ENCODE data around the gene MSANTD2.
A peak's percentile ranks its signal among the peaks of the same experiment; 100 is the strongest.

Gene MSANTD2

DNA sequence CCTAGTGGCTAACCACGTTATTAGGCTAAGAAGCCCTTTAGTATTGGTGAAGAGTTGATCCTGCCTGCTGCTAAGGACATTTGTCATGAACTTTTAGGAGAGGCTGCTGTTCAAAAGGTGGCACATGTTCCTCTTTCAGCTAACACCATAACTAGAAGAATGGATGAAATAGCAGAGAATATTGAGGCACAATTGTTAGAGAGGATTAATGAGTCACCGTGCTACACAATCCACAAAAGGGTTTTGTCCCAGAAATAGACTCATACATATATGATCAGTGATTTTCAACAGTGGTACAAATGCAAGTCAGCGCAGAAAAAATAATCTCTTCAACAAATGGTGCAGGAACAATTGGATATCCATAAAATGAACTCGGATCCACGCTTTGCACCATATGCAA lies 7.0 kb upstream of the MSANTD2 start:
- Mint-ChIP-seq H3K4me3 (no peak overlapping the region), H3K27me3 (peaks cover 3 to 22% of the 10 kb centered on the region in 2 donors), H3K4me1 (no peaks in the 10 kb centered on the region), H3K9me3 (no peaks in the 10 kb centered on the region), H3K27ac (no peak overlapping the region), H3K36me3 (peaks cover 14 to 24% of the 10 kb centered on the region in 2 donors)
- no peak for DNase-seq
- no peak for ATAC-seq (replicated peaks)

GRCh38 chr11:124804884-124805283 lies 4.7 kb upstream of the MSANTD2 start:
- Mint-ChIP-seq H3K9me3 (no peaks in the 10 kb centered on the region), H3K27me3 (peaks cover 3 to 14% of the 10 kb centered on the region in 2 donors), H3K4me1 (no peaks in the 10 kb centered on the region), H3K4me3 (no peak overlapping the region), H3K27ac (no peak overlapping the region), H3K36me3 (peaks cover 14 to 24% of the 10 kb centered on the region in 2 donors)
- ATAC-seq (replicated peaks) (no peak), DNase-seq (no peak)

DNA sequence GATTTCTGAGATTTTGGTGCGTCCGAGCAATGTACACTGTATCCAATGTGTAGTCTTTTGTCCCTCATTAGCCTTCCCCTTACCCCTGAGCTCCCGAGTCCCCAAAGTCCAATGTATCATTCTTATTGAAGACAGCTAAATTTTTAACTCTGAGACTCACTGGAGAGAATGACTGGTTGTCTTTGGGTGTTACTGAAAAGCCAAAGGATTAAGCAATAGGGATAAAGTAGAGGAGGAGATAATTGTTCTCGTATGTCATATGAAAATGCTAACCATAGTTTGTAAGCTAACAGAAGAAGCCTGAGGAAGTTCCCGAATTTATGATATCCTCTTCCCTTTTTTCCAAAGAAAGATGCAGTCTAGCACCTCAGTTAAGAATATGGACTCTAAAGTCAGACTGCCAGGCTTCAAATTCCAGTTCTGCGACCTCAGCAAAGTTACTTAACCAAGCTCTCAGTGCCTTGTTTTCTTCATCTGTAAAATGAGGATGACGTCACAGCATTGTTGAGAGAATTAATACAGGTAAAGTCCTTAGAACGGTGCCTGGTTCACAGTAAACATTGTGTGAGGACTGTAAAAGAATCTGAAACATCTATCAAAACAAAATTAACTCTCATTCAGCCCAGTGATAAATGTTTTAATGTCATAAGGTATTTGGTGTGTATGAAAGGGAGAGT lies 1.6 kb upstream of the MSANTD2 start:
- ATAC-seq (replicated peaks) (no peak), DNase-seq (no peak)
- peaks cover 9 to 17% of the 10 kb centered on the region in 2 donors for H3K4me1 Mint-ChIP-seq
- peak overlapping the region; percentile 9 for H3K27ac Mint-ChIP-seq
- H3K9me3 Mint-ChIP-seq, result no peaks in the 10 kb centered on the region
- H3K36me3 Mint-ChIP-seq, result peaks cover 4 to 13% of the 10 kb centered on the region in 2 donors
- H3K4me3 Mint-ChIP-seq, result no peak overlapping the region
- peaks cover 0 to 8% of the 10 kb centered on the region in 2 donors for H3K27me3 Mint-ChIP-seq

DNA sequence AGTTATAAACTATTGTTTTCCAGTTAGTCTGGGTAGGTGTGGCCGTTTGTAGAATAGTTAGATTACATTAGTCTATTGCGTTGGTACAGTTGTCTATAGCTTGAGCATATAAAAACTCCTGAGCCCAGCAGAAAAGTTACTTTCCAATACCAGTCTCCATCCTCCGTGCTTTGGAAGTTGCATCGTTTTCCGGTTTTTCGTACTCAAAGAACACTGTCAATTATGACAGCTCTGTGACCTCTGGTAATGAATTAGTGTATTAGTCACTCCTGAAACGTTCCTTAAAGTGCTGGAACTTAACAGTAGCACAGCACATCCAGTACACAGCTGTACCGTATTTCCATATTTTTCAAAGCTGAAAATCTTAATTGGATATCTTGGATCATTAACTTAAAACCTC lies 808 bp upstream of the MSANTD2 start:
- H3K27ac Mint-ChIP-seq, result peak overlapping the region; percentile 96
- H3K27me3 Mint-ChIP-seq, result peaks cover 0 to 8% of the 10 kb centered on the region in 2 donors
- peaks cover 9 to 17% of the 10 kb centered on the region in 2 donors for H3K4me1 Mint-ChIP-seq
- ATAC-seq (replicated peaks), result no peak
- H3K9me3 Mint-ChIP-seq, result no peaks in the 10 kb centered on the region
- no peak for DNase-seq
- peak overlapping the region; percentile 88 to 89 for H3K4me3 Mint-ChIP-seq
- H3K36me3 Mint-ChIP-seq, result peaks cover 4 to 12% of the 10 kb centered on the region in 2 donors

DNA sequence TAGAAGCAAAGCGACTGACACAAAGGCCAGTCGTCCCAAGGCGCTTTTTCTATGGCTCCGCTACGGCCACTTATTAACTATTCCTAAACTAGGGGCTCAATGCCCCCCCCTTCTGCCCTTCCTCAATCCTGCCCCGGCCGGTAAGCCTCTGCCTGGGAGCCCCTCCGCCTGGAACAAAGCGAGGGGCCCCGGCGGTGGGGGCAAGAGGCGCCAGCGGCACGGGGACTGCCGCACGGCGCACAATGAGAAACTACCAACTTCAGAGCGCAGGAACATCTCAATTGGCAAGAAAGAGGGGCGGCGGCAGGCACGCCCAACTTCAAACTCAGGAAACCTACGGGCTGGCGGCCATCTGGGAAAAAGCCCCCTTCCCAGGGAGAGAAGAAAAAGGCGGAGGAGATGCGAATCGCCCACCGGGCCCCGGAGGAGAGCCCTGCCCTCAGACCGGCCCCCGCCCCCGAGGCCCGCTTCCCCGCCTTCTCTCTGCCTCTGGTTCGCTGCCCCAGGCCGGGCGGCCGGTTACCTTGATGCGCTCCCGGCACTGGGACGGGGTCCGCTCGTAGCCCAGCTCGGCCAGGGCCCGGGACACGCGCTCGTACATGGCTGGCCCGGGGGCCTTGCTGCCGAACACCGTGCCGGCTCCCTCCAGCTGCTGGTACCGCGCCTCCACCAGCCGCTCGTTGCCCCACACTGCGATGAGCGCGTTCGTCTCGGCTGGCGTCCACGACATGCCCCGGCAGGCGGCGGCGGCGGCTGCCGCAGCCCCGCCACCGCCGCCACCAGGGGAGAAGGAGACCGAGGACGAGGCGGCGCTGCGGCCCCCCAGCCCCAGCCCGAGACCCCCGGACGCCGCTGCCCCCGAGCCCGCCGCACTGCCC lies 619 bp downstream of the MSANTD2 start:
- Mint-ChIP-seq H3K27me3 (peaks cover 0 to 3% of the 10 kb centered on the region in 2 donors), H3K27ac (peak overlapping the region; percentile 96), H3K4me1 (peaks cover 9 to 17% of the 10 kb centered on the region in 2 donors), H3K36me3 (peaks cover 0 to 4% of the 10 kb centered on the region in 2 donors), H3K9me3 (no peaks in the 10 kb centered on the region), H3K4me3 (peak overlapping the region; percentile 89 to 94)
- ATAC-seq (replicated peaks) (peak; percentile 61 to 64), DNase-seq (peak; percentile 17)

GRCh38 chr11:124798991-124799347 lies 1.2 kb downstream of the MSANTD2 start:
- DNase-seq (no peak), ATAC-seq (replicated peaks) (no peak)
- Mint-ChIP-seq H3K4me1 (peaks cover 9 to 17% of the 10 kb centered on the region in 2 donors), H3K9me3 (no peaks in the 10 kb centered on the region), H3K27ac (peak overlapping the region; percentile 94), H3K4me3 (peak overlapping the region; percentile 89 to 94), H3K36me3 (peaks cover 0 to 4% of the 10 kb centered on the region in 2 donors), H3K27me3 (no peaks in the 10 kb centered on the region)

DNA sequence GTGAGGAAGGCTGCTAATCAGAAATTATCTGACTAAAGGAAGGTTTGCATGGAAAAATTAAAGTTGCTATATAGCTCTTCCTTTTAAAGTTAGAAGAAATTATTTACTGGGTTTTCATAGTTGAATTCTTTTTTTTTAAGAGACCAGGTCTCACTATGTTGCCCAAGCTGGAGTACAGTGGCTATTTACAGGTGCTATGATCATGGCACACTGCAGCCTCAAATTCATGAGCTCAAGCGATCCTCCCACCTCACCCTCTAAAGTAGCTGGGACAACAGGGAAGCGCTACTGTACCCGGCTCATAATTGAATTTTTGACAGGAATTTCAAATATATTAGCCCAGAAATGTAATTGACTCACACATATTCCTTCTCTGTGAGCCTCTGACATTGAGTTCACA lies 3.9 kb downstream of the MSANTD2 start:
- ATAC-seq (replicated peaks), result no peak
- Mint-ChIP-seq H3K4me3 (no peak overlapping the region), H3K4me1 (peaks cover 15 to 32% of the 10 kb centered on the region in 2 donors), H3K9me3 (no peaks in the 10 kb centered on the region), H3K27me3 (no peaks in the 10 kb centered on the region), H3K27ac (no peak overlapping the region), H3K36me3 (peaks cover 3 to 4% of the 10 kb centered on the region in 2 donors)
- DNase-seq, result no peak

- no peaks in the 10 kb centered on the region for H3K27me3 Mint-ChIP-seq
- no peak overlapping the region for H3K27ac Mint-ChIP-seq
- DNase-seq (no peak), ATAC-seq (replicated peaks) (peak; percentile 66 to 84)
- H3K9me3 Mint-ChIP-seq, result no peaks in the 10 kb centered on the region
- H3K4me3 Mint-ChIP-seq, result no peak overlapping the region
- peaks cover 3 to 6% of the 10 kb centered on the region in 2 donors for H3K36me3 Mint-ChIP-seq
- H3K4me1 Mint-ChIP-seq, result peaks cover 14 to 34% of the 10 kb centered on the region in 2 donors
Observed at GRCh38 chr11:124793466-124794278, 6.5 kb downstream of the MSANTD2 start.

- ATAC-seq (replicated peaks) (no peak), DNase-seq (no peak)
- H3K4me3 Mint-ChIP-seq, result no peak overlapping the region
- peaks cover 11 to 25% of the 10 kb centered on the region in 2 donors for H3K4me1 Mint-ChIP-seq
- H3K9me3 Mint-ChIP-seq, result no peaks in the 10 kb centered on the region
- no peak overlapping the region for H3K27ac Mint-ChIP-seq
- H3K27me3 Mint-ChIP-seq, result no peaks in the 10 kb centered on the region
- H3K36me3 Mint-ChIP-seq, result peaks cover 3 to 6% of the 10 kb centered on the region in 2 donors
Observed at GRCh38 chr11:124791626-124792341, 8.4 kb downstream of the MSANTD2 start.

GRCh38 chr11:124788521-124788920 lies 11.7 kb downstream of the MSANTD2 start:
- H3K27me3 Mint-ChIP-seq, result no peaks in the 10 kb centered on the region
- peaks cover 11 to 25% of the 10 kb centered on the region in 2 donors for H3K4me1 Mint-ChIP-seq
- DNase-seq (no peak), ATAC-seq (replicated peaks) (no peak)
- H3K36me3 Mint-ChIP-seq, result peaks cover 3% of the 10 kb centered on the region in 2 donors
- no peak overlapping the region for H3K27ac Mint-ChIP-seq
- no peaks in the 10 kb centered on the region for H3K9me3 Mint-ChIP-seq
- H3K4me3 Mint-ChIP-seq, result no peak overlapping the region

GRCh38 chr11:124784051-124784450 lies 16.2 kb downstream of the MSANTD2 start:
- no peaks in the 10 kb centered on the region for H3K9me3 Mint-ChIP-seq
- no peak overlapping the region for H3K4me3 Mint-ChIP-seq
- no peaks in the 10 kb centered on the region for H3K27me3 Mint-ChIP-seq
- H3K4me1 Mint-ChIP-seq, result no peaks in the 10 kb centered on the region
- no peak for ATAC-seq (replicated peaks)
- no peak for DNase-seq
- no peaks in the 10 kb centered on the region for H3K36me3 Mint-ChIP-seq
- no peak overlapping the region for H3K27ac Mint-ChIP-seq

DNA sequence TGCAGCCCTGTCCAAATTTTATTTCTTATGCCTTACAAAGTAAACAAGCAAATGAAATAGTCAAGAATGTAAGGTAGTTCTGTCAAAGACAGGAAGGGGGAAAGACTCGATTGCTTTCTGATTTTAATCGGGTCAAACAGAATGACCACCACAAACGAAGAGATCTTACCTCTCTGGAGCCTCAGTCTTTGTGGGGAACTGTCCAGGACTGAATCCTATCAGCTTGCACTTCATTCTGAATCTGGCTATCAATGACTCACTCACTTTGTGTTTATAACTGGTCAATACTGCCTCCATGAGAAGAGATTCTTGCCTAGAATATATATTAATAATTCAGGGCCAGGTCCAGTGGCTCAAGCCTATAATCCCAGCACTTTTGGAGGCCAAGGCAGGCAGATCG lies 17.2 kb downstream of the MSANTD2 start:
- H3K4me1 Mint-ChIP-seq, result no peaks in the 10 kb centered on the region
- H3K27me3 Mint-ChIP-seq, result no peaks in the 10 kb centered on the region
- ATAC-seq (replicated peaks) (no peak), DNase-seq (no peak)
- peaks cover 8% of the 10 kb centered on the region in 2 donors for H3K36me3 Mint-ChIP-seq
- H3K4me3 Mint-ChIP-seq, result no peak overlapping the region
- H3K9me3 Mint-ChIP-seq, result no peaks in the 10 kb centered on the region
- no peak overlapping the region for H3K27ac Mint-ChIP-seq

DNA sequence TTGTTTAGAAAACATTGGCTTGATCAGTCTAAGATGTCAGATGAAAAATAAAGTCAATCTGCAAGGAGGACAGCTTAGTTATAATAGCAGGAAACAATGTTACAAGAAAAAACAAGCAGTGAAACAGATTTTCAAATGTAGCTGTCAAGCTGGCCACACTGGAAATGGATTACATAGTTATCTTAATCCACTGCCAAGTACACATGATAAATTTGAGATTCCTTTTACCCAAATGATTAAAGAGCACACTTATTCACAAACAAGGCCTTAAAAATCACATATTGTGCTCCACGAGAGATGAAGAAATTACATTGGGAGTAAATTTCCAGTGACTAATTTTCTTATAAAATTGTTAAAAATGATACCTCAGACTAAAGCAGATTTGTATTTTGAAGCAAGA lies 20.6 kb downstream of the MSANTD2 start:
- peaks cover 13 to 22% of the 10 kb centered on the region in 2 donors for H3K36me3 Mint-ChIP-seq

More for the DNA sequence above, 20.6 kb downstream of the MSANTD2 start:
- no peak overlapping the region for H3K4me3 Mint-ChIP-seq
- H3K27ac Mint-ChIP-seq, result no peak overlapping the region
- no peak for ATAC-seq (replicated peaks)
- H3K9me3 Mint-ChIP-seq, result no peaks in the 10 kb centered on the region
- H3K4me1 Mint-ChIP-seq, result peaks cover 17 to 29% of the 10 kb centered on the region in 2 donors
- no peak for DNase-seq
- no peaks in the 10 kb centered on the region for H3K27me3 Mint-ChIP-seq

All from stimulated activated naive B cell treated with anti-CD40 and anti-IgM and Interleukin-4, amounts not matched to agents 10 μg/mL and 1 μg/mL and 100 μg/mL, for 72 hours (primary cell).